HG03159 (cell line): ENCODE data around the gene NDST1.
"Not testable (repeated sequence)": the region's sequence is repeated elsewhere in the genome, so short reads cannot be mapped to it uniquely, and the experiment has no call there.

Source experiments
- ATAC-seq: cut with Tn5 transposase; IDR thresholded peaks from one replicate; pipeline ENCODE4 v1.9.1; 2021; ENCODE audit warnings: mild to moderate bottlenecking, moderate library complexity; ENCODE audit not compliant: unreplicated experiment

The NDST1 gene

GRCh38 chr5:150507474-150508276 is at the start of gene NDST1:
TSS of gene NDST1 (plus strand) at chr5:150508131. CDS start at chr5:150521255, 13,124 bp downstream.
- no peak for ATAC-seq

GRCh38 chr5:150458802-150459557 is 49.0 kb upstream of the NDST1 start:
- ATAC-seq, result peak; percentile 71

- no peak for ATAC-seq
Observed at GRCh38 chr5:150460781-150461180, 47.1 kb upstream of the NDST1 start.

GRCh38 chr5:150461231-150461630 is 46.7 kb upstream of the NDST1 start:
- ATAC-seq, result peak; percentile 80

GRCh38 chr5:150464554-150465012 is 43.3 kb upstream of the NDST1 start:
- no peak for ATAC-seq

GRCh38 chr5:150465927-150466326 is 42.0 kb upstream of the NDST1 start:
- no peak for ATAC-seq

GRCh38 chr5:150468206-150468605 is 39.7 kb upstream of the NDST1 start:
- no peak for ATAC-seq

- ATAC-seq, result no peak
Observed at GRCh38 chr5:150469718-150470469, 38.0 kb upstream of the NDST1 start.

GRCh38 chr5:150473673-150474358 is 34.1 kb upstream of the NDST1 start:
- ATAC-seq, result no peak

- not testable (repeated sequence) for ATAC-seq
Observed at GRCh38 chr5:150476568-150476967, 31.4 kb upstream of the NDST1 start.

GRCh38 chr5:150479416-150479815 is 28.5 kb upstream of the NDST1 start:
- no peak for ATAC-seq

GRCh38 chr5:150481708-150481965 is 26.3 kb upstream of the NDST1 start:
- ATAC-seq, result no peak

GRCh38 chr5:150481972-150482406 is 25.9 kb upstream of the NDST1 start:
- no peak for ATAC-seq

- ATAC-seq, result no peak
Observed at GRCh38 chr5:150484964-150485692, 22.8 kb upstream of the NDST1 start.

GRCh38 chr5:150485693-150486401 is 22.1 kb upstream of the NDST1 start:
- ATAC-seq, result no peak

GRCh38 chr5:150486402-150487198 is 21.3 kb upstream of the NDST1 start:
- ATAC-seq, result no peak

- ATAC-seq, result no peak
Observed at GRCh38 chr5:150487199-150488061, 20.5 kb upstream of the NDST1 start.
